Measurements from ENCODE around the gene IL10RA.
"Not testable (repeated sequence)": the region's sequence is repeated elsewhere in the genome, so short reads cannot be mapped to it uniquely, and the experiment has no call there.

The IL10RA gene

DNA sequence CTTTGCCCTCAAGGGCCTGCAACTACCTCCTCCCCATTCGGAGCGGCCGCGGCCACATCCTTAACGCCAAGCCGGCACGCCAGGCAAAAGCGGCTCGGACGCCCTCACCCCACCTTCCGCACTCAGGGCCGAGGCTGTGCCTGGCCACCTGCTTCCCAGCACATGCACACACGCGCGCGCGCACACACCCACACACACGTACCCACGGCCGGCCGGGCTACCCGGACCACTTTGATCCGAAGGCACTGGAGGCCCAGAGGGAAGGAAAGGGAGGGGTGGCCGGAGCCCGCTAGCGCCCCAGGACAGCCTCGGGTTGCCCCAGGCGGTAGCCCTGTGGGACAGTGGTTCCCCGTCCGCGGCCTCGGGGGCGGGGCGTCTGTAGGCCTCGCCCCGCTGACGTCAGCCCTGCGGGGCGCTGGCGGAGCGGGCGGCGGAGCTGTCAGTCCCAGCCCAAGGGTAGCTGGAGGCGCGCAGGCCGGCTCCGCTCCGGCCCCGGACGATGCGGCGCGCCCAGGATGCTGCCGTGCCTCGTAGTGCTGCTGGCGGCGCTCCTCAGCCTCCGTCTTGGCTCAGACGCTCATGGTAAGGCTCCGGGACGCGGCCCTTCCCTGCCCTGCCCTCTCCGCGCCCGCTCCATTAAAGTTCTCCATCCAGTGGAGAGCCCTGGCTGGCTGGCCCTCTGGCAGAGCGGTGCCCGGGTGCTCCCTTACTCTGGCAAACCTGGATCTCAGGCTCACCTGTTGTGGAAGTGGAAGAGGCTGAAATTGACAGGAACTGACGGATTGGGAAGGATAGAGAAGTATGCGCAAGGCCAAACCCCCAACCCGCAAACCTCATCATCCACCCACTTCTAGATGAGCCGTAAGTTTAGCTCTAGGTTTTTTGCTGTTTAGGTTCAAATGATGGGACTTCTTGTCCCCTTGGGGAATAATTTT lies at the start of gene IL10RA:
Gene IL10RA (plus strand): TSS at position 442 of the 935 bp plus-strand sequence. CDS start 74 bp downstream, at position 516.
- no peak for DNase-seq

DNA sequence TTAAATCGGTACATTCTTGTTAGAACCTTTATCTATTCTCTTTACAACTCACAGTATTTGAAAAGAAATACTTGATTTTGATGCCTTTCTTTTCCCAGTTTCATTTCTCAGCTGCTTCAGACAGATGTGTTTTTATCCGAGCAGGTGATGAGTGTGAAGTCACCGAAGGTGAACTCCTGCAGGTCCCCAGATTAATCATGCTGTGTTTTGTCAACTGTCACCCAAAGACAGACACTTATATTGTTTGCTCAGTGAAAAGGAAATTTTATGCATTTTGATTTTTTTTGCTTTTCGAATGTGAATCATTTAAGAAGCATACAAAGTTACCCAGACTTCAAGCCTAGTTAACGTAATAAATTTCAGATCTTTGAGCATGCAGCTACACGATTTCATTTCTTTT lies 49.2 kb upstream of the IL10RA start:
- no peak for DNase-seq

GRCh38 chr11:117940736-117941135 lies 45.5 kb upstream of the IL10RA start:
- DNase-seq: no peak

GRCh38 chr11:117941163-117941707 lies 45.0 kb upstream of the IL10RA start:
- DNase-seq: no peak

DNA sequence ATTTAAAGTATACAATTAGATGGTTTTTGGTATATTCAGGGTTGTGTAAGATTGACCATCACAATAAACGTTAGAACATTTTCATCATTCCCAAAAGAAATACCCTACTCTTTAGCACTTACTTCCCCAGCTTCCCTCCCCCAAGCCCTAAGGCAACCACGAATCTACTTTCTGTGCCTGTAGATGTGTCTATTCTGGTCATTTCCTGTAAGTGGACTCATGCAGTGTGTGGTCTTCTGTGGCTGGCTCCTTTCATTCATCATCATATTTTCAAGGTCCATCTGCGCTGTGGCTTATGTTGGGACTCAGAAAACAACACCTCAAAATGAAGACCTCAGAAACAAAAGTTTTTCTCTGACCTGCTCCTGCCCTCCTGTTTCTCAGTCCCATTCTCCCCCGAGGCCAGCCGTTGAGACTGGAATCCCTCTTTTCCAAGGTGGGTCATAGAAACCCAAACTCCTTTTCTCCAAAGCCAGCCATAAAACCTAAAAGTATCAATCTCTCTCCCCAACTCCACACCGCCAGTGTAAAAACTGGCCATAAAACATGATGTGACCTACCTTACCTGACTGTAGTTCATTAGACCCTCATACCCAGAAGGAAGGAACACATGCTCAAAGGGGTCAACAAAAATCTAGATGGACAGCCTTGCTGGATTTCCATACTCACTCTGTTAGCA lies 44.1 kb upstream of the IL10RA start:
- no peak for DNase-seq

GRCh38 chr11:117944554-117944953 lies 41.6 kb upstream of the IL10RA start:
- no peak for DNase-seq

DNA sequence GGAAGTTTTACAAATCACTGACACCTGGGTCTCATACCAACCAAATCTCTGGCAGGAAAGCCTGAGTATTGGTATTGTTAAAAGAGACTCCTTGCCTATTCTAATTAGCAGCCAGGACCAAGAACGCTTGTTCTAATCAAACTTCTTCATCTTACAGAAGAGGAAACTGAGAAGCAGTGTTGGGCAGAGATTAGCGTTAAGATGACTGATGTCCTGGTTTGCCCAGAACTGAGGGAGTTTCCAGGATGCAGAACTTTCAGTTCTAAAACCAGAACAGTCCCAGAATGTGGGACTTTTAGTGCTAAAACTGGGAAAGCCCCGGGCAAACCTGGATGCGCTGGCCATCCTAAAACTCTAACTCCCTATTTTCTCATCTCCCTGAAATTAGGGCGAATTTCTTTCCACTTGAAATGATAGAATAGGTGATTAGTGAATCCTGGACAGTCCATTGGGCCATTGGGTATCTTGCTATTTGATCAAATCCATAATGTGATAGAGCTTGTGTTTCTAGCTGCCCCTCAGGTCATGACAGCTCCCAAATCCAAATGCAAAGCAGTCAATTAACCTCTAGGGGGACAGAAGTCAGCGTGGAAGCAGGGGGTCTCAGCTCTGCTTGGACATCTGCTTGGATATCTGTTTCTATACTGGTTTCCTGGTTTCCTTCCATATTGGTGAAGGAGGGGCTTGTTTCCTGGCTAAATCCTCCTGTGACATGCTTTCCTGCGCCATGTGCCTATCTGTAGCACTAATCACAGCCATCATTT lies 41.0 kb upstream of the IL10RA start:
- no peak for DNase-seq

DNA sequence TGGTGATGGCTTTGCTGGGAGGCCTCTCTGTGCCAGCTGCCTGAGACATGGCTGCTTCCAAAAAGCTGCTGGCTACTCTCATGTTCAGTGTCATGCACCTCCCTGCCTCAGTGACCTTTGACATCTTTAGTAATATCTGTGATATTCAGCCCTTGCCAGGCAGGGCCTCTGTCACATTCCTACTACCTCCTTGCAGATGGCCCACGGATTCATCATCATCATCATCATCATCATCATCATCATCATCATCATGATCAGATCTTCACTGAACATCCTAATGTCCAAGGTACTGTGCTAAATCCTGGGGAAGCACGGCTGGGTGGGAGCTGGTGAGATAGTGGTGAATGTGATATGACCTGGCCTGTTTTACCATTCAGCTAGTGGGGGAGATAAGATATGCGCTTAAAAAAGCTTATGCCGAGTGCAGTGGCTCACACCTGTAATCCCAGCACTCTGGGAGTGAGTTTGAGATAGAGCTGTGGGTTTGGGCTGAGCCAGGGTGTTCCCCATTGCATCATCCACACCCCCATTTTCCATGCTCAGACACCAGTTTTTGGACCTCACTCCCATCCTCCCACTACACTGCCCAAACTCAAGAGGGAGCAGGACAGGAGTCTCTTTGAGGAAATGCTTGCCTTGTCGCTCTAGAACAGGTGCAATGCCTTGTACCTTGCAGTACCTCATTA lies 39.9 kb upstream of the IL10RA start:
- DNase-seq: no peak

- DNase-seq: peak; percentile 91
Measured at GRCh38 chr11:117946842-117947526, 39.2 kb upstream of the IL10RA start.

- not testable (repeated sequence) for DNase-seq
Measured at GRCh38 chr11:117947751-117948150, 38.4 kb upstream of the IL10RA start.

DNA sequence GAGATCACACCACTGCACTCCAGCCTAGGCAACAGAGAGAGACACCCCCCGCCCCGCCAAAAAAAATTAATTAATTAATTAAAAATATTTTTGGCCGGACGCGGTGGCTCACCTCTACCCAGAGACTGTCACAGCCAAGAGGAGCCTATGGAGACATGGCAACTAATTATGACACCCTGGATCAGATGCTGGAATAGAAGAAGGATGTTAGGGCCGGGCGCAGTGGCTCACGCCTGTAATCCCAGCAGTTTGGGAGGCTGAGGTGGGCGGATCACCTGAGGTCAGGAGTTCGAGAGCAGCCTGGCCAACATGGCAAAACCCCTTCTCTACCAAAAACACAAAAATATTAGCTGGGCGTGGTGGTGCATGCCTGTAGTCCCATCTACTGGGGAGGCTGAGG lies 37.7 kb upstream of the IL10RA start:
- not testable (repeated sequence) for DNase-seq

DNA sequence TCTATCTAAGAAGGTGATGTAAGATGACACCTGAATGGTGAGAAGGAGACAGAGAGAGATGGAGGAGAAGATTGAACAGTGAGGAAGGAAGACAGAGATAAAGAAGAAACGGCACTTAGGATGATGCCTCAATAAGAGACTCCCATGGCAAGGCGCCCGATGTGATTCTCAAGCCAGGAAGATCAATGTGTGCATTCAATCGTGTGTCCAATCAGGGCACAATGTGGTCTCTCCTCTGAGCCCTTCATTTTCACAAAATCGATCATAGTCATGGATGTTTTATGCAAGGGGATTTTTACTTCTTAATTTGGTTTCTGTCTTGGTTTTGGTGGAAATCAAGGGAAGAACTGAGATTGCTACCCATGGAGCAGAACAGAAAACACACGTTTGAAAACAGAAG lies 37.1 kb upstream of the IL10RA start:
- no peak for DNase-seq

GRCh38 chr11:117950301-117950700 lies 35.9 kb upstream of the IL10RA start:
- no peak for DNase-seq

- no peak for DNase-seq
Measured at GRCh38 chr11:117950993-117951961, 34.9 kb upstream of the IL10RA start.

DNA sequence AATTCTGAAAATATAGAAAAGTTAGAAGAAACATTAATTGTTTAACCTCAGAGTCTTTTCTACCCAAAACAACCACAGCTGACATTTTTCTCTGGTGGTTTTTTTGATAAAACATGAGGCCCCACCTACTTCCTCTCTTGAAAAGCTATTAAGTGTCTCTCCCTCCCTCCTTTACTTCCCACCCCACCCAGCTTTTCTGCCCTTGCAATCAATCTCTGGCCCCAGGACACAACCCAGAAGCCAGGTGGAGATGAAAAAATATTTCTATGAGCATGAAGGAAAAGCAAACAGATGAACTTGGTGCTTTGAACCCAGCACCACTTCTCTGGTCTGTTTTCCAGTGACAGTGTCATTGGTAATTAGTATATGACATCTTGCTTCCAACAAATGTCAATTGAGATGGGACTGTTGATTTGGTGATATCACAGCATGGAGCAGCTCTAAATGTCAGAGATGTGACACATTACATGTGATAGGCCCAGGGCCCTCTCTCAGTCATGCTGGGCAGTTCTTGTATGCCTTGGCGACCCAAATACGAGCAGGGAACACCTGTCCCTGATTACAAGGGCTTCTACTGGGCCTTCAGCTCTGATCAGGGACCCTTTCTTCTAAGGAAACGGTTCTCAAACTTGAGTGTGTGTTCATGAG lies 33.0 kb upstream of the IL10RA start:
- no peak for DNase-seq

GRCh38 chr11:117958949-117959348 lies 27.2 kb upstream of the IL10RA start:
- DNase-seq: no peak

DNA sequence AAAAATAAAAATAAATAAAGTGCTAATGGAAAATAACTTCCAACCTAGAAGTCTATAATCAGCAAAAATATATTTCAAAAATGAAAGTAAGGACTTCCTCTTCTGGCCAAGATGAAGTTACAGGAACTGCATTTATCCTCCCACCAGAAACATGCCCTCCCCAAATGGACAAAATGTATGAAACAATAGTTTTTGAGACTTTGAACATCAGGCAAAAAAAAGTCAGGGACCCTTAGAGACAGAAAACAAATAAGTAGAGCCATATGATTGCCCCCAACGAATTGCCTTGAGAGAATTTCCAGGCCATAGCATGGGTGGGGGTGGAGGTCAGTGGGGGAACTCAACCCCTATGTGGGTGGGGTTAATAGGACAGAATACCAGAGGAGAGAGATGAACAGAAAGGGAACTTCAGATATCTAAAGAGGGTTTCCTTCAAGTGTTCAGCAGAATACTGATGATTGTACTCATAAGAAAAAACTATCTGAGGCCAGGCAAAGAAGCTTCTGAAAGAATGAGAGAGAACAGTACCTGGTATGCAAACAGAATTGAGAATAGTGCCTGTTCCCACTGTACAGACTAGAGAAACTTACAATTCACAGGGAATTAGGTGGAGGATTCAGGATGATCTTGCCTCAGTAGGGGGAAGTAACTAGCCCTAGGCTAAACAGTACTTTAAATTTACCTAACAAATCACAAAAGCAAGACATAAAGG lies 26.6 kb upstream of the IL10RA start:
- no peak for DNase-seq

DNA sequence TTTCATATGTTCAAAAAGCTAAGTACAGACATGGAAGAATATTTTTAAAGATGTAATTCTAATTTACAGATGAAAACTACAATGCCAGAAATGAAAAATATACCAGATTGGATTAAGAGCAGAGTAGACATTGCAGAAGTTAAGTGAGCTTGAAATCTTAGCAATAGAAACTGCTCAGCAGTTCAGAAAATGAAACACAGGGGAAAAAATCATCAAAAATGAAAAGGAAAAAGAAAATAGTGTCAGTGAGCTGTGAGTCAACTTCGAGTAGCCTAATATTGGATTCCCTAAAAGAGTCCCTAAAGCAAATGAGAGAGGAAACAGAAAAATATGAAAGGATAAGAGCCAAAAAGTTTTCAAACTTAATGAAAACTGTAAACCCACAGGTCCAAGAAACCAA lies 25.8 kb upstream of the IL10RA start:
- no peak for DNase-seq

GRCh38 chr11:117961896-117962295 lies 24.3 kb upstream of the IL10RA start:
- DNase-seq: no peak

All from HCEC 1CT (cell line).